ENCODE results near the gene C6.

The C6 gene

GRCh38 chr5:41109186-41109585 is 104.1 kb downstream of the C6 start:
- Histone ChIP-seq H3K36me3 (ENCODE audit: control insufficient read depth in 2 of 2, insufficient read depth in 1 of 2, low read length in 2 of 2) (no peaks in the 10 kb centered on the region), H3K4me1 (ENCODE audit: control insufficient read depth, insufficient read depth, low read length) (no peaks in the 10 kb centered on the region), H3K27ac (ENCODE audit: extremely low read depth, low read depth, low read length) (no peak overlapping the region), H3K4me3 (ENCODE audit: low read depth, low read length) (no peak overlapping the region), H3K9me3 (ENCODE audit: control insufficient read depth, insufficient read depth, low read depth, low read length) (no peaks in the 10 kb centered on the region)
- CTCF ChIA-PET: no interaction called here
- TF ChIP-seq ZNF544 (tag by site-specific recombination; IDR thresholded peaks at IDR 0.05) (no peak), ZBTB21 (tag by site-specific recombination; IDR thresholded peaks at IDR 0.05) (no peak)
- POLR2A ChIA-PET: no interaction called here

- Histone ChIP-seq H3K27ac (ENCODE audit: extremely low read depth, low read depth, low read length) (no peak overlapping the region), H3K36me3 (ENCODE audit: control insufficient read depth in 2 of 2, insufficient read depth in 1 of 2, low read length in 2 of 2) (no peaks in the 10 kb centered on the region), H3K4me3 (ENCODE audit: low read depth, low read length) (no peak overlapping the region), H3K4me1 (ENCODE audit: control insufficient read depth, insufficient read depth, low read length) (no peaks in the 10 kb centered on the region), H3K9me3 (ENCODE audit: control insufficient read depth, insufficient read depth, low read depth, low read length) (no peaks in the 10 kb centered on the region)
- ChIA-PET POLR2A (no interaction called here), CTCF (no interaction called here)
- TF ChIP-seq KLF1 (tag by site-specific recombination; IDR thresholded peaks at IDR 0.05): no peak
- no peak for TF ChIP-seq ZNF311 (tag by site-specific recombination; IDR thresholded peaks at IDR 0.05; ENCODE audit: borderline replicate concordance)
- TF ChIP-seq, protein P1, sequence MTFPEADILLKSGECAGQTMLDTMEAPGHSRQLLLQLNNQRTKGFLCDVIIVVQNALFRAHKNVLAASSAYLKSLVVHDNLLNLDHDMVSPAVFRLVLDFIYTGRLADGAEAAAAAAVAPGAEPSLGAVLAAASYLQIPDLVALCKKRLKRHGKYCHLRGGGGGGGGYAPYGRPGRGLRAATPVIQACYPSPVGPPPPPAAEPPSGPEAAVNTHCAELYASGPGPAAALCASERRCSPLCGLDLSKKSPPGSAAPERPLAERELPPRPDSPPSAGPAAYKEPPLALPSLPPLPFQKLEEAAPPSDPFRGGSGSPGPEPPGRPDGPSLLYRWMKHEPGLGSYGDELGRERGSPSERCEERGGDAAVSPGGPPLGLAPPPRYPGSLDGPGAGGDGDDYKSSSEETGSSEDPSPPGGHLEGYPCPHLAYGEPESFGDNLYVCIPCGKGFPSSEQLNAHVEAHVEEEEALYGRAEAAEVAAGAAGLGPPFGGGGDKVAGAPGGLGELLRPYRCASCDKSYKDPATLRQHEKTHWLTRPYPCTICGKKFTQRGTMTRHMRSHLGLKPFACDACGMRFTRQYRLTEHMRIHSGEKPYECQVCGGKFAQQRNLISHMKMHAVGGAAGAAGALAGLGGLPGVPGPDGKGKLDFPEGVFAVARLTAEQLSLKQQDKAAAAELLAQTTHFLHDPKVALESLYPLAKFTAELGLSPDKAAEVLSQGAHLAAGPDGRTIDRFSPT (tag by site-specific recombination; IDR thresholded peaks at IDR 0.05): no peak
- TF ChIP-seq, protein P2, sequence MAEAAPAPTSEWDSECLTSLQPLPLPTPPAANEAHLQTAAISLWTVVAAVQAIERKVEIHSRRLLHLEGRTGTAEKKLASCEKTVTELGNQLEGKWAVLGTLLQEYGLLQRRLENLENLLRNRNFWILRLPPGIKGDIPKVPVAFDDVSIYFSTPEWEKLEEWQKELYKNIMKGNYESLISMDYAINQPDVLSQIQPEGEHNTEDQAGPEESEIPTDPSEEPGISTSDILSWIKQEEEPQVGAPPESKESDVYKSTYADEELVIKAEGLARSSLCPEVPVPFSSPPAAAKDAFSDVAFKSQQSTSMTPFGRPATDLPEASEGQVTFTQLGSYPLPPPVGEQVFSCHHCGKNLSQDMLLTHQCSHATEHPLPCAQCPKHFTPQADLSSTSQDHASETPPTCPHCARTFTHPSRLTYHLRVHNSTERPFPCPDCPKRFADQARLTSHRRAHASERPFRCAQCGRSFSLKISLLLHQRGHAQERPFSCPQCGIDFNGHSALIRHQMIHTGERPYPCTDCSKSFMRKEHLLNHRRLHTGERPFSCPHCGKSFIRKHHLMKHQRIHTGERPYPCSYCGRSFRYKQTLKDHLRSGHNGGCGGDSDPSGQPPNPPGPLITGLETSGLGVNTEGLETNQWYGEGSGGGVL (tag by site-specific recombination; IDR thresholded peaks at IDR 0.05): no peak
- TF ChIP-seq, protein P3, sequence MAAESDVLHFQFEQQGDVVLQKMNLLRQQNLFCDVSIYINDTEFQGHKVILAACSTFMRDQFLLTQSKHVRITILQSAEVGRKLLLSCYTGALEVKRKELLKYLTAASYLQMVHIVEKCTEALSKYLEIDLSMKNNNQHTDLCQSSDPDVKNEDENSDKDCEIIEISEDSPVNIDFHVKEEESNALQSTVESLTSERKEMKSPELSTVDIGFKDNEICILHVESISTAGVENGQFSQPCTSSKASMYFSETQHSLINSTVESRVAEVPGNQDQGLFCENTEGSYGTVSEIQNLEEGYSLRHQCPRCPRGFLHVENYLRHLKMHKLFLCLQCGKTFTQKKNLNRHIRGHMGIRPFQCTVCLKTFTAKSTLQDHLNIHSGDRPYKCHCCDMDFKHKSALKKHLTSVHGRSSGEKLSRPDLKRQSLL (tag by site-specific recombination; IDR thresholded peaks at IDR 0.05): no peak
- TF ChIP-seq ZNF19 (tag by site-specific recombination; IDR thresholded peaks at IDR 0.05; ENCODE audit: low read depth): no peak
- no peak for TF ChIP-seq SETDB1 (IDR thresholded peaks at IDR 0.05; ENCODE audit: insufficient read length, low read length)
- TF ChIP-seq ZNF629 (tag by site-specific recombination; IDR thresholded peaks at IDR 0.05): no peak
- TF ChIP-seq ZNF513 (tag by site-specific recombination; IDR thresholded peaks at IDR 0.05): no peak
- no peak for TF ChIP-seq ZNF292 (tag by site-specific recombination; IDR thresholded peaks at IDR 0.05; ENCODE audit: borderline replicate concordance, low read depth)
- no peak for TF ChIP-seq KLF8 (tag by site-specific recombination; IDR thresholded peaks at IDR 0.05)
- TF ChIP-seq ZEB2 (tag by site-specific recombination; IDR thresholded peaks at IDR 0.05): no peak
- TF ChIP-seq, protein P4, sequence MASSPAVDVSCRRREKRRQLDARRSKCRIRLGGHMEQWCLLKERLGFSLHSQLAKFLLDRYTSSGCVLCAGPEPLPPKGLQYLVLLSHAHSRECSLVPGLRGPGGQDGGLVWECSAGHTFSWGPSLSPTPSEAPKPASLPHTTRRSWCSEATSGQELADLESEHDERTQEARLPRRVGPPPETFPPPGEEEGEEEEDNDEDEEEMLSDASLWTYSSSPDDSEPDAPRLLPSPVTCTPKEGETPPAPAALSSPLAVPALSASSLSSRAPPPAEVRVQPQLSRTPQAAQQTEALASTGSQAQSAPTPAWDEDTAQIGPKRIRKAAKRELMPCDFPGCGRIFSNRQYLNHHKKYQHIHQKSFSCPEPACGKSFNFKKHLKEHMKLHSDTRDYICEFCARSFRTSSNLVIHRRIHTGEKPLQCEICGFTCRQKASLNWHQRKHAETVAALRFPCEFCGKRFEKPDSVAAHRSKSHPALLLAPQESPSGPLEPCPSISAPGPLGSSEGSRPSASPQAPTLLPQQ (tag by site-specific recombination; IDR thresholded peaks at IDR 0.05): no peak
- TF ChIP-seq ZNF561 (tag by site-specific recombination; IDR thresholded peaks at IDR 0.05; ENCODE audit: borderline replicate concordance): no peak
- TF ChIP-seq, protein P5, sequence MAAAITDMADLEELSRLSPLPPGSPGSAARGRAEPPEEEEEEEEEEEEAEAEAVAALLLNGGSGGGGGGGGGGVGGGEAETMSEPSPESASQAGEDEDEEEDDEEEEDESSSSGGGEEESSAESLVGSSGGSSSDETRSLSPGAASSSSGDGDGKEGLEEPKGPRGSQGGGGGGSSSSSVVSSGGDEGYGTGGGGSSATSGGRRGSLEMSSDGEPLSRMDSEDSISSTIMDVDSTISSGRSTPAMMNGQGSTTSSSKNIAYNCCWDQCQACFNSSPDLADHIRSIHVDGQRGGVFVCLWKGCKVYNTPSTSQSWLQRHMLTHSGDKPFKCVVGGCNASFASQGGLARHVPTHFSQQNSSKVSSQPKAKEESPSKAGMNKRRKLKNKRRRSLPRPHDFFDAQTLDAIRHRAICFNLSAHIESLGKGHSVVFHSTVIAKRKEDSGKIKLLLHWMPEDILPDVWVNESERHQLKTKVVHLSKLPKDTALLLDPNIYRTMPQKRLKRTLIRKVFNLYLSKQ (tag by site-specific recombination; IDR thresholded peaks at IDR 0.05; ENCODE audit: borderline replicate concordance): no peak
- TF ChIP-seq, protein P6, sequence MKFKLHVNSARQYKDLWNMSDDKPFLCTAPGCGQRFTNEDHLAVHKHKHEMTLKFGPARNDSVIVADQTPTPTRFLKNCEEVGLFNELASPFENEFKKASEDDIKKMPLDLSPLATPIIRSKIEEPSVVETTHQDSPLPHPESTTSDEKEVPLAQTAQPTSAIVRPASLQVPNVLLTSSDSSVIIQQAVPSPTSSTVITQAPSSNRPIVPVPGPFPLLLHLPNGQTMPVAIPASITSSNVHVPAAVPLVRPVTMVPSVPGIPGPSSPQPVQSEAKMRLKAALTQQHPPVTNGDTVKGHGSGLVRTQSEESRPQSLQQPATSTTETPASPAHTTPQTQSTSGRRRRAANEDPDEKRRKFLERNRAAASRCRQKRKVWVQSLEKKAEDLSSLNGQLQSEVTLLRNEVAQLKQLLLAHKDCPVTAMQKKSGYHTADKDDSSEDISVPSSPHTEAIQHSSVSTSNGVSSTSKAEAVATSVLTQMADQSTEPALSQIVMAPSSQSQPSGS (tag by site-specific recombination; IDR thresholded peaks at IDR 0.05; ENCODE audit: low read depth): no peak
- no peak for TF ChIP-seq ZNF529 (tag by site-specific recombination; IDR thresholded peaks at IDR 0.05; ENCODE audit: insufficient replicate concordance)
- no peak for TF ChIP-seq ZNF776 (tag by site-specific recombination; IDR thresholded peaks at IDR 0.05; ENCODE audit: borderline replicate concordance)
- no peak for TF ChIP-seq ELK4 (IDR thresholded peaks at IDR 0.05; ENCODE audit: borderline replicate concordance, low read depth, low read length)
Measured at GRCh38 chr5:41102341-41102740, 111.0 kb downstream of the C6 start.

All from HEK293 (cell line).